Kidney (tissue), 14 donors: ENCODE results near the gene RTL1. TPM values are rescaled to one million over a fixed set of nuclear protein-coding genes. Genes with fewer than 3 reads are reported as not detected.

ENCODE experiments used
- DNase-seq, 5 donors: peaks; one replicate each; pipeline ENCODE4 v3.0.0-alpha.2; 2013 to 2020
- FAIRE-seq: peaks from 2 replicates; lab custom pipeline; 2012; peaks lifted over from hg19 to GRCh38; lab: Jason Lieb, UNC
- H3K27ac ChIP-seq, 2 donors: one replicate each; pipeline ENCODE4 v1.7.0; 2013; ENCODE audit warnings: low read depth in 2 of 2, low read length in 2 of 2, inconsistent platforms in 1 of 2
- H3K27me3 ChIP-seq: one replicate; pipeline ENCODE4 v1.7.1; 2013; ENCODE audit warnings: low read length, inconsistent platforms; ENCODE audit not compliant: control insufficient read depth, insufficient read depth
- H3K36me3 ChIP-seq, 3 donors: one replicate each; pipeline versions ENCODE4 v1.7.0 to v1.7.1; 2013; ENCODE audit warnings: low read length in 3 of 3, control low read depth in 1 of 3, inconsistent platforms in 1 of 3; ENCODE audit not compliant: insufficient read depth in 3 of 3, control insufficient read depth in 2 of 3
- H3K4me1 ChIP-seq, 3 donors: one replicate each; pipeline versions ENCODE4 v1.7.0 to v1.7.1; 2013; ENCODE audit warnings: low read length in 3 of 3, inconsistent platforms in 1 of 3, low read depth in 1 of 3; ENCODE audit not compliant: control insufficient read depth in 2 of 3, insufficient read depth in 2 of 3
- H3K4me3 ChIP-seq, 3 donors: one replicate each; pipeline versions ENCODE4 v1.7.0 to v1.8.1; 2013; ENCODE audit warnings: low read length in 3 of 3, control low read depth in 1 of 3, inconsistent platforms in 1 of 3
- H3K9ac ChIP-seq, 3 donors: one replicate each; pipeline versions ENCODE4 v1.7.0 to v1.7.1; 2013; ENCODE audit warnings: low read length in 3 of 3, control low read depth in 1 of 3, inconsistent platforms in 1 of 3
- H3K9me3 ChIP-seq, 3 donors: one replicate each; pipeline versions ENCODE4 v1.7.0 to v1.7.1; 2013; ENCODE audit warnings: low read length in 3 of 3, control low read depth in 1 of 3, inconsistent platforms in 1 of 3; ENCODE audit not compliant: control insufficient read depth in 2 of 3, insufficient read depth in 1 of 3
- intact Hi-C: fragments of 100-400 bp; cut with DNase I; formaldehyde crosslinking; loops from one replicate; pipeline ENCODE4 v1.11.1; 2022
- microRNA-seq: library from miRNA; unstranded; fragments of <30 nt; microRNA quantifications from one replicate; pipeline ENCODE4 v1.2.0, GENCODE V29; 2020
- polyA plus RNA-seq: library from polyadenylated mRNA; stranded (reverse); fragments of 350-450 nt; fragmentation: Illumina TruSeq; extraction: RNeasy Lipid Tissue Mini Kit (QIAGEN cat#74804); gene quantifications from one replicate; pipeline ENCODE4 v1.2.3, GENCODE V29; 2014; ENCODE audit warnings: low read depth, low replicate concordance; ENCODE audit not compliant: insufficient read depth
- total RNA-seq: library from RNA; stranded (reverse); fragmentation: NEBNext Ultra II Directional; extraction: Animal tissue kit (Norgen Biotek cat#: 25700); gene quantifications from one replicate; pipeline ENCODE4 v1.2.1, GENCODE V29; 2021
- TF ChIP-seq, protein P1 (sequence below): IDR thresholded peaks from 3 replicates; pipeline ENCODE4 v1.5.1; 2012; ENCODE audit warnings: mild to moderate bottlenecking, moderate library complexity, borderline replicate concordance; ENCODE audit not compliant: insufficient read depth; ENCODE audit errors: extremely low read depth
- donor health status: control.
- donor health status: control.
- donor health status: control.
- donor health status: control.
- donor health status: control.
- donor health status: DM: yes; HTN: yes; CAD: no.
- donor health status: Normal renal cell carcinoma (clear cell type).

RTL1 gene
- total and polyA plus RNA-seq, 2 donors from 2014 or later = not detected

DNA sequence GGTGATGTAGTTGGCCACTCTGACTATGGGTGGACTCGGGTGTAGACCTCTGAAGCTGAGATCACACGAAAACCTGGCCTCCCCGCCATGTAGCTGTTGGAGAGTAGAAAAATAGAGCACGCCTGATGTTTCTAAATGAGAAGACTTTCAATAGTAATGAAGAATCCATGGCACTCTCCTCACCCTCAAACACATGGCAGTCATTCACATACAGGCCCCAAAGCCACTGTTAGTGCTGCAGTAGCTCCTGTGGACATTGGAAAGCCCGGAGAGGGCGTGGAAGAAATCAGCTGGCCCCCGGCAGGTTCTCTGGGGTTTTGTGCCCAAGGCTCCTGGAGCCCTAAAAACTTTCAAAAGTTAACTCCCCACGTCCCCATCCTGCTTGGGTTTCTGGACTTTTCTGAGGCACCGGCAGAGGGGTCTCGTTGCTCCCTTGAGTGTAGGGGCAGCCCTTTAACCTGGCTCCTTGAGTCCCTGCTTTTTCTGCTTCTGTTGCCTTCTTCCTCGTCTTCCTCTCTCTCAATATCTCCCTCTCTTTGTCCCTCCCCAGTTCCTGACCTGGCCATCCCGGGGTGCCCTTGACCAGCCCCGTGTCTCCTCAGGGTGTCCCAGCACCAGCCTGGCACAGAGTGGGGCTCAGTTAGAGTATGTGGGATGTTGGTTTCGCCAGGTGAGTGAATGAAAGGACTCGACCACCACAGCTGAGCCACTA is 69.3 kb downstream of the RTL1 start:
- no peaks in the 10 kb centered on the region for H3K9me3 ChIP-seq
- H3K9ac ChIP-seq = no peak overlapping the region
- H3K4me1 ChIP-seq = no peaks in the 10 kb centered on the region
- TF ChIP-seq, protein P1, sequence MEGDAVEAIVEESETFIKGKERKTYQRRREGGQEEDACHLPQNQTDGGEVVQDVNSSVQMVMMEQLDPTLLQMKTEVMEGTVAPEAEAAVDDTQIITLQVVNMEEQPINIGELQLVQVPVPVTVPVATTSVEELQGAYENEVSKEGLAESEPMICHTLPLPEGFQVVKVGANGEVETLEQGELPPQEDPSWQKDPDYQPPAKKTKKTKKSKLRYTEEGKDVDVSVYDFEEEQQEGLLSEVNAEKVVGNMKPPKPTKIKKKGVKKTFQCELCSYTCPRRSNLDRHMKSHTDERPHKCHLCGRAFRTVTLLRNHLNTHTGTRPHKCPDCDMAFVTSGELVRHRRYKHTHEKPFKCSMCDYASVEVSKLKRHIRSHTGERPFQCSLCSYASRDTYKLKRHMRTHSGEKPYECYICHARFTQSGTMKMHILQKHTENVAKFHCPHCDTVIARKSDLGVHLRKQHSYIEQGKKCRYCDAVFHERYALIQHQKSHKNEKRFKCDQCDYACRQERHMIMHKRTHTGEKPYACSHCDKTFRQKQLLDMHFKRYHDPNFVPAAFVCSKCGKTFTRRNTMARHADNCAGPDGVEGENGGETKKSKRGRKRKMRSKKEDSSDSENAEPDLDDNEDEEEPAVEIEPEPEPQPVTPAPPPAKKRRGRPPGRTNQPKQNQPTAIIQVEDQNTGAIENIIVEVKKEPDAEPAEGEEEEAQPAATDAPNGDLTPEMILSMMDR = no peak
- no peaks in the 10 kb centered on the region for H3K27me3 ChIP-seq
- intact Hi-C loops = no loop called here
- H3K4me3 ChIP-seq = no peak overlapping the region
- no peaks in the 10 kb centered on the region for H3K36me3 ChIP-seq
- no peak overlapping the region for H3K27ac ChIP-seq
- DNase-seq (peak in 1 of 5 donors; percentile 24), FAIRE-seq (no peak)

DNA sequence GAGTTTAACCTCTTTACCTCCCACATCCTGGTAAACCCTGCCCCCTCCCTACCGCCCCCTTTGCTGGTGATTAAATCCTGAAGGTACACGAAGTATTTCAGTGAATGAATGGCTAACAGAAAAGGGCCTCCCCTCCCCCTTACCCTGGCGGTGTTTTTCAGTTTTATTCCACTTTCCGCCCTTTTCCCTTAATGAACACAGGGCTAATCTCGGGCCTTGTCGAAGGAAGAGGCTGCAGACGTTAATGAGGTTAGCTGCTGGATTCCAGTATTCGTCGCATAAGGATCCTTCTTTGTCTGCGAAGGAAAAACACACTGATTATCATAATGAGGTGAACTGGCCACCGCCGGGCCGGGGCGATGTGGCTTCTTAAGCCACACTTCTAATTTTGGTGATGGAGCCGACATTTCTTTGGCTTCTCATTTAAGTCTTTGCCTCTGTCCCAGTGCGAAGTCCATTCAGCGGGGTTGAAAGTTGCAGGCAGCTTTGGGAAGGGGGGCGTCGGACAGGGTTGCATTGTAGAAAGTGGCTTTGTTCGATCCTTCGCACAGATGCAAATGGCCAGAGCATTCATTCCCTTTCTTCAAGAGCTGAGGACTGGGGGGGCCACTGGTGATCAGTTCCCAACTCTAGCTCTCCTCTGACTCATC is 71.1 kb downstream of the RTL1 start:
- DNase-seq (peak in 1 of 5 donors; percentile 29), FAIRE-seq (no peak)
- no peak overlapping the region for H3K9ac ChIP-seq
- no peaks in the 10 kb centered on the region for H3K27me3 ChIP-seq
- no peak overlapping the region for H3K4me3 ChIP-seq
- intact Hi-C loops = no loop called here
- H3K27ac ChIP-seq = no peak overlapping the region
- H3K36me3 ChIP-seq = no peaks in the 10 kb centered on the region
- H3K9me3 ChIP-seq = no peaks in the 10 kb centered on the region
- TF ChIP-seq, protein P1 = no peak
- no peaks in the 10 kb centered on the region for H3K4me1 ChIP-seq

GRCh38 chr14:100830681-100831080 is 72.8 kb downstream of the RTL1 start:
- H3K4me3 ChIP-seq = no peak overlapping the region
- TF ChIP-seq, protein P1 = no peak
- intact Hi-C loops = no loop called here
- H3K4me1 ChIP-seq = no peaks in the 10 kb centered on the region
- no peak overlapping the region for H3K27ac ChIP-seq
- no peaks in the 10 kb centered on the region for H3K27me3 ChIP-seq
- FAIRE-seq (no peak), DNase-seq (no peak)
- H3K9ac ChIP-seq = no peak overlapping the region
- no peaks in the 10 kb centered on the region for H3K36me3 ChIP-seq
- H3K9me3 ChIP-seq = no peaks in the 10 kb centered on the region

Small RNA genes lying within 50 kb of the gene (microRNA-seq; reads per million reads assigned to microRNA genes)
- gene MIR127 = 336 reads per million, percentile 69 among the genes with 10 or more reads in this experiment
- gene MIR136 = 16.9 reads per million, percentile 28 among the genes with 10 or more reads in this experiment
- gene MIR337 = 126 reads per million, percentile 56 among the genes with 10 or more reads in this experiment
- gene MIR370 = 2.0 reads per million
- gene MIR431 = 10.8 reads per million, percentile 20 among the genes with 10 or more reads in this experiment
- 21.7 reads per million, percentile 31 among the genes with 10 or more reads in this experiment for gene MIR432
- 17.6 reads per million, percentile 29 among the genes with 10 or more reads in this experiment for gene MIR433
- 76.1 reads per million, percentile 48 among the genes with 10 or more reads in this experiment for gene MIR493
- not detected for gene MIR665

Other genes starting within 250 kb of the RTL1 start
- gene DLK1, start 176.8 kb downstream of the RTL1 start, total RNA-seq = not detected
- gene DLK1, start 176.8 kb downstream of the RTL1 start, polyA plus RNA-seq = 0.17 TPM
- gene MEG3, start 77.6 kb downstream of the RTL1 start, total RNA-seq = 24.0 TPM
- gene MEG3, start 77.6 kb downstream of the RTL1 start, polyA plus RNA-seq = 29.6 TPM